Erythroblast (primary cell): ENCODE measurements around the gene CIROP.

Experiments
- DNase-seq, 2 experiments: peaks; one replicate each; lab custom pipeline; 2025; lab: John Stamatoyannopoulos, UW
- GATA1 ChIP-seq: IDR thresholded peaks from 2 replicates; pipeline ENCODE4 v1.6.1; 2011; ENCODE audit warnings: low read depth, mild to moderate bottlenecking, control low read depth, low read length, moderate library complexity
- POLR2A ChIP-seq: IDR thresholded peaks from 2 replicates; pipeline ENCODE4 v1.6.1; 2011; ENCODE audit warnings: mild to moderate bottlenecking, low read length

The CIROP gene

GRCh38 chr14:23068789-23069412 is 35.9 kb downstream of the CIROP start:
- DNase-seq, result no peak
- TF ChIP-seq GATA1, result no peak
- TF ChIP-seq POLR2A, result no peak

GRCh38 chr14:23067847-23068788 is 36.7 kb downstream of the CIROP start:
- DNase-seq, result no peak
- no peak for TF ChIP-seq GATA1
- TF ChIP-seq POLR2A, result no peak

- DNase-seq, result no peak
- TF ChIP-seq GATA1 (no peak), POLR2A (no peak)
These were observed 37.7 kb downstream of the CIROP start for GRCh38 chr14:23066855-23067744.

- no peak for DNase-seq
These were observed 38.4 kb downstream of the CIROP start for GRCh38 chr14:23066368-23066767.

GRCh38 chr14:23063601-23064000 is 41.2 kb downstream of the CIROP start:
- TF ChIP-seq POLR2A (no peak), GATA1 (no peak)
- DNase-seq, result no peak

More at GRCh38 chr14:23066368-23066767, 38.4 kb downstream of the CIROP start:
- no peak for TF ChIP-seq GATA1
- TF ChIP-seq POLR2A, result no peak

- no peak for DNase-seq
- TF ChIP-seq GATA1 (no peak), POLR2A (no peak)
These were observed 42.8 kb downstream of the CIROP start for GRCh38 chr14:23062002-23062401.

GRCh38 chr14:23060536-23061260 is 44.1 kb downstream of the CIROP start:
- DNase-seq, result no peak
- no peak for TF ChIP-seq POLR2A
- TF ChIP-seq GATA1, result no peak

- TF ChIP-seq POLR2A (no peak), GATA1 (no peak)
- no peak for DNase-seq
These were observed 45.9 kb downstream of the CIROP start for GRCh38 chr14:23058654-23059504.

- TF ChIP-seq GATA1, result no peak
- no peak for DNase-seq
These were observed 46.8 kb downstream of the CIROP start for GRCh38 chr14:23057757-23058653.

GRCh38 chr14:23056956-23057756 is 47.6 kb downstream of the CIROP start, which contains the start of gene CDH24:
TSS of gene CDH24 (minus strand) at chr14:23057520. CDS start at chr14:23055733, 1,787 bp downstream.
- TF ChIP-seq GATA1 (no peak), POLR2A (no peak)
- no peak for DNase-seq
